Neural progenitor cell (in vitro differentiated cells): ENCODE data around the gene TPPP2.

Source experiments
- EZH2 ChIP-seq: fragments of 200-600 bp; sonication (generic); IDR thresholded peaks from 2 replicates; pipeline ENCODE4 v1.6.1; 2017; ENCODE audit warnings: antibody characterized with exemption, mild to moderate bottlenecking, moderate library complexity
- TF ChIP-seq, protein P1 (sequence below): fragments of 200-600 bp; sonication (generic); IDR thresholded peaks from 2 replicates; pipeline ENCODE4 v1.5.1; 2017; ENCODE audit warnings: antibody characterized with exemption, mild to moderate bottlenecking

DNA sequence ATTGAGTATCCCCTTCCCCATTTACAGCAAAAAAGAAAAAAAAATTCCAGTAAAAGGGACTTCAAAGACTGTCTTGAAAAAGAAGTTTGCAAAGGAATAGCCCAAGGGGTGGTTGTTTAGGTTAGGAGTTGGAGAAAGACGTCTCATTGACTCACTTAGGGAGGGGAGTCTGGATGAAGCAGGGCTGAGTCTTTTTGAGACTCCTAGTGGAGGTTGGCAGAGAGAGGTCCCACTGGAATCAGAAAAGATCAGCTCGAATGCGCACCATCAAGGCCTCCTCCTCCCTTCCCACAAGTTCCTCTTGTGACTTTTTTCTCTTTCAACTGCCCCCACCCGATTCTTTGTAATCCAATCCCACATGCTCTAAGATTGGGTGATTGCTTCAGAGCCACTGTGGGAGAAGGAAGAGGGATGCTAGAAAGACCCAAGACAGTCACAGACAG is 42.0 kb downstream of the TPPP2 start:
- TF ChIP-seq, protein P1, sequence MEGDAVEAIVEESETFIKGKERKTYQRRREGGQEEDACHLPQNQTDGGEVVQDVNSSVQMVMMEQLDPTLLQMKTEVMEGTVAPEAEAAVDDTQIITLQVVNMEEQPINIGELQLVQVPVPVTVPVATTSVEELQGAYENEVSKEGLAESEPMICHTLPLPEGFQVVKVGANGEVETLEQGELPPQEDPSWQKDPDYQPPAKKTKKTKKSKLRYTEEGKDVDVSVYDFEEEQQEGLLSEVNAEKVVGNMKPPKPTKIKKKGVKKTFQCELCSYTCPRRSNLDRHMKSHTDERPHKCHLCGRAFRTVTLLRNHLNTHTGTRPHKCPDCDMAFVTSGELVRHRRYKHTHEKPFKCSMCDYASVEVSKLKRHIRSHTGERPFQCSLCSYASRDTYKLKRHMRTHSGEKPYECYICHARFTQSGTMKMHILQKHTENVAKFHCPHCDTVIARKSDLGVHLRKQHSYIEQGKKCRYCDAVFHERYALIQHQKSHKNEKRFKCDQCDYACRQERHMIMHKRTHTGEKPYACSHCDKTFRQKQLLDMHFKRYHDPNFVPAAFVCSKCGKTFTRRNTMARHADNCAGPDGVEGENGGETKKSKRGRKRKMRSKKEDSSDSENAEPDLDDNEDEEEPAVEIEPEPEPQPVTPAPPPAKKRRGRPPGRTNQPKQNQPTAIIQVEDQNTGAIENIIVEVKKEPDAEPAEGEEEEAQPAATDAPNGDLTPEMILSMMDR: no peak
- no peak for TF ChIP-seq EZH2
